Chondrocyte (in vitro differentiated cells): ENCODE measurements around the gene SNRNP35. TPM values are rescaled to one million over a fixed set of nuclear protein-coding genes. Genes with fewer than 3 reads are reported as not detected.
A peak's percentile ranks its signal among the peaks of the same experiment; 100 is the strongest.
"Not testable (repeated sequence)": the region's sequence is repeated elsewhere in the genome, so short reads cannot be mapped to it uniquely, and the experiment has no call there.

ENCODE experiments used
- DNase-seq: peaks from one replicate; pipeline ENCODE4 v3.0.0; 2021; ENCODE audit warnings: mixed read lengths, low spot score
- H3K27ac Mint-ChIP-seq: one replicate; pipeline ENCODE4 v1.8.0; 2021; ENCODE audit warnings: mild to moderate bottlenecking, moderate library complexity, mixed read lengths; ENCODE audit not compliant: unreplicated experiment
- H3K27me3 Mint-ChIP-seq: 2 replicates; pipeline ENCODE4 v1.8.0; 2021; ENCODE audit warnings: low read depth, mixed read lengths
- H3K36me3 Mint-ChIP-seq: 2 replicates; pipeline ENCODE4 v1.8.0; 2021; ENCODE audit warnings: low read depth, mixed read lengths
- H3K4me1 Mint-ChIP-seq: 2 replicates; pipeline ENCODE4 v1.8.0; 2021; ENCODE audit warnings: low read depth, mild to moderate bottlenecking, mixed read lengths
- H3K4me3 Mint-ChIP-seq: one replicate; pipeline ENCODE4 v1.8.0; 2021; ENCODE audit warnings: mild to moderate bottlenecking, moderate library complexity, mixed read lengths; ENCODE audit not compliant: unreplicated experiment
- H3K9me3 Mint-ChIP-seq: 2 replicates; pipeline ENCODE4 v1.8.0; 2021; ENCODE audit warnings: low read depth, mixed read lengths
- total RNA-seq: library from RNA; stranded (reverse); gene quantifications from 3 replicates; pipeline ENCODE4 v1.2.1, GENCODE V29; 2021
- TF ChIP-seq, protein P1 (sequence below): fragments of 200-600 bp; sonication (generic); IDR thresholded peaks from 2 replicates; pipeline ENCODE4 v1.5.0; 2021; ENCODE audit warnings: antibody characterized with exemption, mild to moderate bottlenecking, moderate library complexity

SNRNP35 gene
- total RNA-seq, 1 donor from 2014 or later = 9.2 TPM

GRCh38 chr12:123506059-123506842 lies 48.3 kb downstream of the SNRNP35 start:
- no peaks in the 10 kb centered on the region for H3K4me1 Mint-ChIP-seq

DNA sequence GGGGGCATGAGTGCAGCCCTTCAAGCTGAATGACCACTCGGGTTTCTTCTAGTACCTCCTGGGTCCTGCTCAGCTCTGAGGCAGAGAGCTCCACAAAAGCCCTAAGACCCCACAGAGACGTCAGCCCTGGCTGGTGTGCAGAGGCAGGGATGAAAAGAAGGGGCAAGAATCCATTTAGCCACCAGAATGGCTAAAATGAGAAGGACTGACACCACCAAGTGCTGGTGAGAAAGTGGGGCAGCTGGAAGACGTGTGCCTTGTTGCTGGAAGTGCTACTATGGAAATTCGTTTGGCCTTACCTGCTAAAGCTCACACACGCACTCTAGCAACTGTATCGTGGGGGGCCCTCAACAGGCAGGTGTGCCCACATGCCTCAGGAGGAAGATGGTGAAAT lies 48.9 kb downstream of the SNRNP35 start:
- no peak overlapping the region for H3K27ac Mint-ChIP-seq
- H3K27me3 Mint-ChIP-seq = no peaks in the 10 kb centered on the region
- DNase-seq = no peak
- TF ChIP-seq, protein P1, sequence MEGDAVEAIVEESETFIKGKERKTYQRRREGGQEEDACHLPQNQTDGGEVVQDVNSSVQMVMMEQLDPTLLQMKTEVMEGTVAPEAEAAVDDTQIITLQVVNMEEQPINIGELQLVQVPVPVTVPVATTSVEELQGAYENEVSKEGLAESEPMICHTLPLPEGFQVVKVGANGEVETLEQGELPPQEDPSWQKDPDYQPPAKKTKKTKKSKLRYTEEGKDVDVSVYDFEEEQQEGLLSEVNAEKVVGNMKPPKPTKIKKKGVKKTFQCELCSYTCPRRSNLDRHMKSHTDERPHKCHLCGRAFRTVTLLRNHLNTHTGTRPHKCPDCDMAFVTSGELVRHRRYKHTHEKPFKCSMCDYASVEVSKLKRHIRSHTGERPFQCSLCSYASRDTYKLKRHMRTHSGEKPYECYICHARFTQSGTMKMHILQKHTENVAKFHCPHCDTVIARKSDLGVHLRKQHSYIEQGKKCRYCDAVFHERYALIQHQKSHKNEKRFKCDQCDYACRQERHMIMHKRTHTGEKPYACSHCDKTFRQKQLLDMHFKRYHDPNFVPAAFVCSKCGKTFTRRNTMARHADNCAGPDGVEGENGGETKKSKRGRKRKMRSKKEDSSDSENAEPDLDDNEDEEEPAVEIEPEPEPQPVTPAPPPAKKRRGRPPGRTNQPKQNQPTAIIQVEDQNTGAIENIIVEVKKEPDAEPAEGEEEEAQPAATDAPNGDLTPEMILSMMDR = no peak
- no peak overlapping the region for H3K4me3 Mint-ChIP-seq
- peaks cover 18% of the 10 kb centered on the region for H3K36me3 Mint-ChIP-seq
- no peaks in the 10 kb centered on the region for H3K4me1 Mint-ChIP-seq
- H3K9me3 Mint-ChIP-seq = no peaks in the 10 kb centered on the region

More at GRCh38 chr12:123506059-123506842, 48.3 kb downstream of the SNRNP35 start:
- TF ChIP-seq, protein P1 = no peak
- Mint-ChIP-seq H3K36me3 (peaks cover 18% of the 10 kb centered on the region), H3K4me3 (no peak overlapping the region), H3K27me3 (no peaks in the 10 kb centered on the region), H3K27ac (no peak overlapping the region), H3K9me3 (no peaks in the 10 kb centered on the region)
- DNase-seq = no peak

DNA sequence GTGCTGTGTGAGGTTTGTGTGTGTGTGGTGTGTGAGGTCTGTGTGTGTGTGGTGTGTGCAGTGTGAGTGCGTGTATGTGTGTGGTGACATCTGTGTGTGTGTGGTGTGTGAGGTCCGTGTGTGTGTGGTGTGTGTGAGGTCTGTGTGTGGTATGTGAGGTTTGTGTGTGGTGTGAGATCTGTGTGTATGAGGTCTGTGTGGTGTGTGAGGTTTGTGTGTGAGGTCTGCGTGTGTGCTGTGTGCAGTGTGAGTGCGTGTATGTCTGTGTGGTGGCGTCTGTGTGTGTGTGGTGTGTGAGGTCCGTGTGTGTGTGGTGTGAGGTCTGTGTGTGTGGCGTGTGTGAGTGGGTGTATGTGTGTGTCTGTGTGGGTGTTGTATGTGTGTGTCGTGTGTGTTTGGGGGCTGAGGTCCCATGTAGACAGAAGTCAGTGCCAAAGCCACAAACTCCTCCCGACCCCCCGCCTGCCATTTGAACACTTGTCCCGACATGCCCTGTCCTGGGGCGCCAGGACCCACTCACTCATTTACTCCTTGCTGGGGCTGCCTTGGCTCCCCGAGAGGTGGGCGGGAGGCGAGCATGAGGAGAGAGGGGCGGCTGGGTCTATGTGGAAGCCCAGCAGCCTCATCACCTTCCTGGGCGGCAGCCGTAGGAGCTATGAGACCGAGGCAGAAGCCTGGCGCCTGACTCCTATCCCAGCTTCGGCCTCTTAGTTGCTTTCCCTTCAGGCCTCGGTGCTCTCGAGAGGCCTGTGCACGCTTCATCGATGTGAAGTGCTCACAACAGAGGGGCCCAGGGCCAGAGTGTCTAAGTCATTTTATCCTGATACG lies 55.1 kb downstream of the SNRNP35 start:
- DNase-seq = peak; percentile 89
- no peaks in the 10 kb centered on the region for H3K9me3 Mint-ChIP-seq
- peaks cover 22% of the 10 kb centered on the region for H3K36me3 Mint-ChIP-seq
- H3K4me3 Mint-ChIP-seq = no peak overlapping the region
- H3K27me3 Mint-ChIP-seq = no peaks in the 10 kb centered on the region
- no peak overlapping the region for H3K27ac Mint-ChIP-seq
- H3K4me1 Mint-ChIP-seq = peaks cover 17% of the 10 kb centered on the region
- TF ChIP-seq, protein P1 = no peak

- peaks cover 25% of the 10 kb centered on the region for H3K4me1 Mint-ChIP-seq
- no peak for DNase-seq
These were observed 55.9 kb downstream of the SNRNP35 start for GRCh38 chr12:123513805-123514204.

DNA sequence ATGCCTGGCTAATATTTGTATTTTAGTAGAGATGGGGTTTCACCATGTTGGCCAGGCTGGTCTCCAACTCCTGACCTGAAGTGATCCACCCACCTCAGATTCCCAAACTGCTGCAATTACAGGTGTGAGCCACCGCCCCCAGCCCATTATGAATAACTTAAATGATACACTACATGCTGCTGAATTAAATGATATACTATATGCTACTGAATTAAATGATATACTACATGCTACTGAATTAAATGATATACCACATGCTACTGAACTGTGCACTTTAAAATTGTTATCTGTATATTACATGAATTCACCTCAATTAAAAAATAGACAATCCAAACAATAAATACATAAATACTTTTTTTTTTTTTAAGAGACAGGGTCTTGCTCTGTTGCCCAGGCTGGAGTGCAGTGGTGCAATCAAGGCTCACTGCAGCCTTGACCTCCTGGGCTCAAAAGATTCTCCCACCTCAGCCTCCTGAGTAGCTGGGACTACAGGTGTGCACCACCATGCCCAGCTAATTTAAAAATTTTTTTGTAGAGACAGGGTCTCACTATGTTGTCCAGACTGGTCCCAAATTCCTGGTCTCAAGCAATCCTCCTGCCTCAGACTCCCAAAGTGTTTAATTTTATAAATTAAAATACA lies 56.8 kb downstream of the SNRNP35 start:
- peaks cover 19% of the 10 kb centered on the region for H3K36me3 Mint-ChIP-seq
- H3K4me3 Mint-ChIP-seq, DNase-seq, H3K27me3 Mint-ChIP-seq, H3K9me3 Mint-ChIP-seq, H3K27ac Mint-ChIP-seq: not testable (repeated sequence)
- peaks cover 34% of the 10 kb centered on the region for H3K4me1 Mint-ChIP-seq

More at GRCh38 chr12:123513805-123514204, 55.9 kb downstream of the SNRNP35 start:
- Mint-ChIP-seq H3K4me3 (no peak overlapping the region), H3K27ac (no peak overlapping the region), H3K36me3 (peaks cover 25% of the 10 kb centered on the region), H3K9me3 (no peaks in the 10 kb centered on the region), H3K27me3 (no peaks in the 10 kb centered on the region)
- TF ChIP-seq, protein P1 = no peak
